Uterine smooth muscle cell (primary cell): Measurements from ENCODE around the gene UTP11. TPM values are rescaled to one million over a fixed set of nuclear protein-coding genes. Genes with fewer than 3 reads are reported as not detected.

ENCODE experiments used
- total RNA-seq: library from RNA; depleted of rRNA; stranded (reverse); fragments of >200 nt; gene quantifications from 2 replicates; pipeline ENCODE4 v1.2.3, GENCODE V29; 2014

UTP11 gene, protein sequence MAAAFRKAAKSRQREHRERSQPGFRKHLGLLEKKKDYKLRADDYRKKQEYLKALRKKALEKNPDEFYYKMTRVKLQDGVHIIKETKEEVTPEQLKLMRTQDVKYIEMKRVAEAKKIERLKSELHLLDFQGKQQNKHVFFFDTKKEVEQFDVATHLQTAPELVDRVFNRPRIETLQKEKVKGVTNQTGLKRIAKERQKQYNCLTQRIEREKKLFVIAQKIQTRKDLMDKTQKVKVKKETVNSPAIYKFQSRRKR
- 41.1 and 56.1 TPM in 2 replicates for total RNA-seq

GRCh38 chr1:38012363-38013226, at the start of gene UTP11:
Gene UTP11, plus strand, starts transcription at chr1:38012734. Its CDS starts 69 bp downstream, at chr1:38012803.

DNA sequence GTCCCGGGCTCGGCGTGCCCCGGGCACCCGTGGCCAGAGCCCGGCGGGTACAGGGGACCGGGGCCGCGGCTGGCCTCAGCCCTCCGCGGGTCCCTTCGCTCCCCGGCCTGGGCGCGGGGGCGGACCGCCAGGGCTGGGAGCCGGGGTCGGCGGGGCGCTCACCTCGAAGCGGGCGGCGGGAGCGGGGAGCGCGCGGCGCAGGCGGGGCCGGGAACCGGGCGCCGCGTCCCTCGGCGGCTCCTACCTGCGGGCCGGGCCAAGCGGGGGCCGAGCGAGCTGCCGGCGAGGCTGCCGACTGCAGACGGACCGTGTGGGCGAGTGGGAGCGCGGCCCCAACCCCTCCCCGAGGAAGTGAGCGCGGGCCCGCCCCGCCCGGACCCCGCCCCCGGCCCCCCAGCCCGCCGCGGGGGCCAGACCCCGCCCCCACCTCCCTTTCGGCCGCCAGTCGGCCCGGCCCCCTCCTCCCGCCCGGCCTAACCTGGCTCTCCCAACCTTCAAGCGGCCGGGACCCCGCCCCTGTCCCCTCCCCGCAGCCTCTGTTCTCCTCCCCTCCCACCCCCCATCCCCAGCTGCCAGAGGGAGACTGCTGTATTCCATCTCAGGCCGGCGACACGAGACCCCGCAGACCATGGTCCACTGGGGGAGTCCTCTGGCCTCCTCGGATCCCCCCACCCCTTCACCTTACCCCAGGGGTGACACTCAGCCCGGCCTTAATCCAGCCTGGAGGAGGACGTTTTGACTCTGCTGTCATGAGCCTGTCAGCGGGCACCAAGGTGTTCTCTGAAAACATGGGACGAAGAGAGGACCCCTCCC, 7.1 kb upstream of the UTP11 start, which contains the start of gene FHL3:
TSS of gene FHL3 (minus strand) at position 320 of the 813 bp plus-strand sequence. CDS start 6,102 bp downstream, outside the sequence.

DNA sequence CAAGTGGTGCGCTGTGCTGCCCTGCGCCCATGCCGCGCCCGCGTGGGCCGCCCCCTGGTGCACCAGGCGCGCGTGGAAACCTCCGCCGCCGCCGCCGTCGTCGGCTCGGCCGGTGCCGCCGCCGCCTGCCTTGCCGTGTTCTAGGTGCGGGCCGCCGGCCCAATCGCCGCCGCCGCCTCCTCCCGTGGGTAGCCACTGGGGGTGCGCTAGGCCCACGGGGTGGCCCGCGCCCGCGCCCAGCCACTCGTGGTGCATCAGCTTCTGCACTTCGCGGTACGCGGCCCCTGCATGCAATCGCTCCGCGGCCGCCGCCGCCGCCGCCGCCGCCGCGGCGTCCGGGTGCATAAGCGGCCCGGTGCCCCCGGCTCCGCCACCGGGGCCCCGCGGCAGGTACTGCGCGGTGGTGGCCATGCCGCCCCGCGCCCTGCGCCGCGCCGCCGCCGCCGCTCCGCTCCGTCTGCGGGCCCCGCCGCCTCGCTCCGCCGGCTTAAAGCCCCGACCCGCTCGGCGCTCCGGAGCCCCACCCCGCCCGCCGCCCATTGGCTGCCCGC, 33.9 kb downstream of the UTP11 start, which contains the start of gene POU3F1:
TSS of gene POU3F1 (minus strand) at position 461 of the 551 bp plus-strand sequence. CDS start at position 411, 50 bp downstream.

Other genes starting within 250 kb of the UTP11 start
- under 0.01 TPM in 1 of 2 replicates, not detected in the other for gene EPHA10, start 247.6 kb upstream of the UTP11 start, total RNA-seq
- 0.44 and 0.50 TPM in 2 replicates for gene MANEAL, start 218.9 kb upstream of the UTP11 start, total RNA-seq
- 18.2 and 205 TPM in 2 replicates for gene C1orf122, start 204.9 kb upstream of the UTP11 start, total RNA-seq
- 19.6 and 22.8 TPM in 2 replicates for gene YRDC, start 204.5 kb upstream of the UTP11 start, total RNA-seq
- 3.0 and 3.2 TPM in 2 replicates for gene MTF1, start 153.1 kb upstream of the UTP11 start, total RNA-seq
- gene INPP5B, start 65.7 kb upstream of the UTP11 start, total RNA-seq, result 29.7 and 33.0 TPM in 2 replicates
- gene SF3A3, start 22.7 kb upstream of the UTP11 start, total RNA-seq, result 106 and 177 TPM in 2 replicates
- 11.7 and 15.2 TPM in 2 replicates for gene FHL3, start 7.2 kb upstream of the UTP11 start, total RNA-seq
- gene POU3F1, start 34.1 kb downstream of the UTP11 start, total RNA-seq, result not detected in 2 replicates